Neural cell (in vitro differentiated cells): ENCODE results near the gene ZNF326. TPM values are rescaled to one million over a fixed set of nuclear protein-coding genes. Genes with fewer than 3 reads are reported as not detected.

Experiments used
- H2AFZ ChIP-seq: fragments of 200-600, 300-800 bp; sonication (generic), shearing (Covaris generic); 2 replicates; pipeline ENCODE4 v1.6.0; 2014; ENCODE audit warnings: low read depth, mild to moderate bottlenecking, antibody characterized with exemption, low read length, moderate library complexity
- H3F3A ChIP-seq: fragments of 200-600 bp; shearing (Covaris generic); 2 replicates; pipeline ENCODE4 v1.6.1; 2016; ENCODE audit warnings: mild to moderate bottlenecking, moderate library complexity, mixed read lengths, antibody characterized with exemption, low read length; ENCODE audit not compliant: insufficient read depth, poor library complexity, severe bottlenecking
- H3K27ac ChIP-seq: fragments of 200-600, 300-800 bp; sonication (generic), shearing (Covaris generic); 2 replicates; pipeline ENCODE4 v1.5.1; 2014; ENCODE audit warnings: mild to moderate bottlenecking, low read length, moderate library complexity
- H3K27me3 ChIP-seq: fragments of 300-800, 200-600 bp; sonication (generic), shearing (Covaris generic); 2 replicates; pipeline ENCODE4 v1.6.0; 2014; ENCODE audit warnings: mild to moderate bottlenecking, low read depth, low read length, moderate library complexity; ENCODE audit not compliant: insufficient read depth
- H3K36me3 ChIP-seq: fragments of 300-800, 200-600 bp; sonication (generic), shearing (Covaris generic); 2 replicates; pipeline ENCODE4 v1.5.1; 2014; ENCODE audit warnings: mild to moderate bottlenecking, antibody characterized with exemption, low read length, moderate library complexity; ENCODE audit not compliant: insufficient read depth
- H3K4me2 ChIP-seq: fragments of 300-800, 200-600 bp; sonication (generic), shearing (Covaris generic); 2 replicates; pipeline ENCODE4 v1.6.0; 2014; ENCODE audit warnings: mild to moderate bottlenecking, low read length
- H3K4me3 ChIP-seq: fragments of 300-800, 200-600 bp; sonication (generic), shearing (Covaris generic); 2 replicates; pipeline ENCODE4 v1.5.1; 2014; ENCODE audit warnings: mild to moderate bottlenecking, low read length, moderate library complexity
- H3K79me2 ChIP-seq: fragments of 200-600 bp; shearing (Covaris generic); replicated peaks from 2 replicates; pipeline ENCODE4 v1.6.0; 2014; ENCODE audit warnings: mild to moderate bottlenecking, low read length, moderate library complexity; ENCODE audit not compliant: insufficient read depth
- H3K9ac ChIP-seq: fragments of 300-800, 200-600 bp; sonication (generic), shearing (Covaris generic); 2 replicates; pipeline ENCODE4 v1.6.1; 2016; ENCODE audit warnings: mild to moderate bottlenecking, low read length, mixed read lengths
- H3K9me2 ChIP-seq: fragments of 200-600 bp; shearing (Covaris generic); 2 replicates; pipeline ENCODE4 v1.6.1; 2016; ENCODE audit warnings: mild to moderate bottlenecking, low read length, mixed read lengths; ENCODE audit not compliant: insufficient read depth
- H3K9me3 ChIP-seq: fragments of 200-600, 300-800 bp; sonication (generic), shearing (Covaris generic); 2 replicates; pipeline ENCODE4 v1.6.1; 2016; ENCODE audit warnings: mild to moderate bottlenecking, mixed run types, low read length, moderate library complexity, mixed read lengths
- H4K20me1 ChIP-seq: fragments of 200-600 bp; shearing (Covaris generic); 2 replicates; pipeline ENCODE4 v1.6.1; 2016; ENCODE audit warnings: mild to moderate bottlenecking, mixed run types; ENCODE audit not compliant: insufficient read depth
- EP300 ChIP-seq: fragments of 450-650 bp; conservative IDR thresholded peaks from 2 replicates; pipeline ENCODE4 v1.6.1; 2014; ENCODE audit warnings: antibody characterized with exemption, mild to moderate bottlenecking, moderate library complexity; ENCODE audit not compliant: poor library complexity, severe bottlenecking
- EZH2 ChIP-seq: fragments of 200-600, 300-800 bp; shearing (Covaris generic), sonication (generic); IDR thresholded peaks from 2 replicates; pipeline ENCODE4 v1.6.1; 2014; ENCODE audit warnings: antibody characterized with exemption, low read length, borderline replicate concordance, mild to moderate bottlenecking; ENCODE audit not compliant: insufficient read depth, poor library complexity, severe bottlenecking
- MXI1 ChIP-seq: fragments of 450-650 bp; conservative IDR thresholded peaks from 2 replicates; pipeline ENCODE4 v1.6.1; 2014; ENCODE audit warnings: antibody characterized with exemption, mild to moderate bottlenecking; ENCODE audit not compliant: poor library complexity, severe bottlenecking
- POLR2AphosphoS5 ChIP-seq: IDR thresholded peaks from 2 replicates; pipeline ENCODE4 v1.6.1; 2012
- RAD21 ChIP-seq: fragments of 450-650 bp; conservative IDR thresholded peaks from 2 replicates; pipeline ENCODE4 v1.6.1; 2014; ENCODE audit warnings: antibody characterized with exemption, mild to moderate bottlenecking, moderate library complexity
- SMC3 ChIP-seq: fragments of 450-650 bp; conservative IDR thresholded peaks from 2 replicates; pipeline ENCODE4 v1.6.1; 2014; ENCODE audit warnings: antibody characterized with exemption, mild to moderate bottlenecking, moderate library complexity; ENCODE audit not compliant: poor library complexity
- TAF1 ChIP-seq: IDR thresholded peaks from 2 replicates; pipeline ENCODE4 v1.6.1; 2012; ENCODE audit warnings: low read depth
- polyA plus RNA-seq: library from polyadenylated mRNA; depleted of rRNA; stranded (reverse); fragments of >200 nt; gene quantifications from 2 replicates; pipeline ENCODE4 v1.2.3, GENCODE V29; 2014
- TF ChIP-seq, protein P1 (sequence below): fragments of 450-650 bp; IDR thresholded peaks from 2 replicates; pipeline ENCODE4 v1.5.1; 2014; ENCODE audit warnings: antibody characterized with exemption, mild to moderate bottlenecking, moderate library complexity; ENCODE audit not compliant: poor library complexity, severe bottlenecking
- TF ChIP-seq, protein P2 (sequence below): IDR thresholded peaks from 2 replicates; pipeline ENCODE4 v1.6.1; 2012; ENCODE audit warnings: borderline replicate concordance

The ZNF326 gene
- polyA plus RNA-seq, 1 donor from 2014 or later, result 65.0 TPM

DNA sequence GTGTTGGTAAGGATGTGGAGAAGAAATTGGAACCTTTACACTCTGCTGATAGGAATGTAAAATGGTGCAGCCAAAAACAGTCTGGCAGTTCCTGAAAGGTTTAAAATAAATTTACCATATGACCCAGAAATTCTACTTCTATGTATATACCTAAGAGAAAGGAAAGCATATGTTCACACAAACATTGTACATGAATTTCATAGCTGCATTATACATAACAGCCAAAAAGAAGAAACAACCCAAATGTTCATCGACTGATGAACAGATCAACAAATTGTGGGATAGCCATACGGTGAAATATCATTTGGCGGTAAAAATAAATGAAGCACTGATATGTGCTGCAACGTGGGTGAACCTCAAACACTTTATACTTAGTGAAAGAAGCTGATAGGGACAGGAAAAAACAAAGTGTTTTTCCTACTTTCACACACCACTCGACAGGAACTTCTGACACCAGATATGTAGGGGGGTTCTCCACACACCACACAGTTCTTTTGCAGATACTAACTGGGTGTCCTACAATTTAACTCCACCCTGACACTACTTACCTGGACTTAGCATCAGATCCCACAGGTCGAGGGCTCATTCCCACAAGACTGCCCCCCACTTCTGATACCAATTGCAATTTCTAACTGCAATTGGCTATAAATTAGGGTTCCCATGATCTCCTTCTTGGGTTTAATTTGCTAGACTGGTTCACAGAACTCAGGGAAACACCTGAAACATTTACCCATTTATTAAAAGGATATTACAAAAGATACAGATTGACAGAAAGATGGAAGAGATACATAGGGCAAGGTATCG, 35.9 kb upstream of the ZNF326 start:
- Histone ChIP-seq H3K9me2 (no peaks in the 10 kb centered on the region), H4K20me1 (no peaks in the 10 kb centered on the region), H3K9ac (no peak overlapping the region), H2AFZ (no peak overlapping the region), H3K4me3 (no peak overlapping the region), H3K4me2 (no peak overlapping the region), H3K27me3 (no peaks in the 10 kb centered on the region), H3K27ac (no peak overlapping the region), H3K36me3 (no peaks in the 10 kb centered on the region), H3K79me2 (no peaks in the 10 kb centered on the region), H3F3A (no peaks in the 10 kb centered on the region), H3K9me3 (no peaks in the 10 kb centered on the region)
- TF ChIP-seq EP300 (no peak), RAD21 (no peak), EZH2 (no peak), SMC3 (no peak), POLR2AphosphoS5 (no peak), MXI1 (no peak), TAF1 (no peak)
- TF ChIP-seq, protein P1, sequence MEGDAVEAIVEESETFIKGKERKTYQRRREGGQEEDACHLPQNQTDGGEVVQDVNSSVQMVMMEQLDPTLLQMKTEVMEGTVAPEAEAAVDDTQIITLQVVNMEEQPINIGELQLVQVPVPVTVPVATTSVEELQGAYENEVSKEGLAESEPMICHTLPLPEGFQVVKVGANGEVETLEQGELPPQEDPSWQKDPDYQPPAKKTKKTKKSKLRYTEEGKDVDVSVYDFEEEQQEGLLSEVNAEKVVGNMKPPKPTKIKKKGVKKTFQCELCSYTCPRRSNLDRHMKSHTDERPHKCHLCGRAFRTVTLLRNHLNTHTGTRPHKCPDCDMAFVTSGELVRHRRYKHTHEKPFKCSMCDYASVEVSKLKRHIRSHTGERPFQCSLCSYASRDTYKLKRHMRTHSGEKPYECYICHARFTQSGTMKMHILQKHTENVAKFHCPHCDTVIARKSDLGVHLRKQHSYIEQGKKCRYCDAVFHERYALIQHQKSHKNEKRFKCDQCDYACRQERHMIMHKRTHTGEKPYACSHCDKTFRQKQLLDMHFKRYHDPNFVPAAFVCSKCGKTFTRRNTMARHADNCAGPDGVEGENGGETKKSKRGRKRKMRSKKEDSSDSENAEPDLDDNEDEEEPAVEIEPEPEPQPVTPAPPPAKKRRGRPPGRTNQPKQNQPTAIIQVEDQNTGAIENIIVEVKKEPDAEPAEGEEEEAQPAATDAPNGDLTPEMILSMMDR, result no peak
- TF ChIP-seq, protein P2, sequence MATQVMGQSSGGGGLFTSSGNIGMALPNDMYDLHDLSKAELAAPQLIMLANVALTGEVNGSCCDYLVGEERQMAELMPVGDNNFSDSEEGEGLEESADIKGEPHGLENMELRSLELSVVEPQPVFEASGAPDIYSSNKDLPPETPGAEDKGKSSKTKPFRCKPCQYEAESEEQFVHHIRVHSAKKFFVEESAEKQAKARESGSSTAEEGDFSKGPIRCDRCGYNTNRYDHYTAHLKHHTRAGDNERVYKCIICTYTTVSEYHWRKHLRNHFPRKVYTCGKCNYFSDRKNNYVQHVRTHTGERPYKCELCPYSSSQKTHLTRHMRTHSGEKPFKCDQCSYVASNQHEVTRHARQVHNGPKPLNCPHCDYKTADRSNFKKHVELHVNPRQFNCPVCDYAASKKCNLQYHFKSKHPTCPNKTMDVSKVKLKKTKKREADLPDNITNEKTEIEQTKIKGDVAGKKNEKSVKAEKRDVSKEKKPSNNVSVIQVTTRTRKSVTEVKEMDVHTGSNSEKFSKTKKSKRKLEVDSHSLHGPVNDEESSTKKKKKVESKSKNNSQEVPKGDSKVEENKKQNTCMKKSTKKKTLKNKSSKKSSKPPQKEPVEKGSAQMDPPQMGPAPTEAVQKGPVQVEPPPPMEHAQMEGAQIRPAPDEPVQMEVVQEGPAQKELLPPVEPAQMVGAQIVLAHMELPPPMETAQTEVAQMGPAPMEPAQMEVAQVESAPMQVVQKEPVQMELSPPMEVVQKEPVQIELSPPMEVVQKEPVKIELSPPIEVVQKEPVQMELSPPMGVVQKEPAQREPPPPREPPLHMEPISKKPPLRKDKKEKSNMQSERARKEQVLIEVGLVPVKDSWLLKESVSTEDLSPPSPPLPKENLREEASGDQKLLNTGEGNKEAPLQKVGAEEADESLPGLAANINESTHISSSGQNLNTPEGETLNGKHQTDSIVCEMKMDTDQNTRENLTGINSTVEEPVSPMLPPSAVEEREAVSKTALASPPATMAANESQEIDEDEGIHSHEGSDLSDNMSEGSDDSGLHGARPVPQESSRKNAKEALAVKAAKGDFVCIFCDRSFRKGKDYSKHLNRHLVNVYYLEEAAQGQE, result no peak

DNA sequence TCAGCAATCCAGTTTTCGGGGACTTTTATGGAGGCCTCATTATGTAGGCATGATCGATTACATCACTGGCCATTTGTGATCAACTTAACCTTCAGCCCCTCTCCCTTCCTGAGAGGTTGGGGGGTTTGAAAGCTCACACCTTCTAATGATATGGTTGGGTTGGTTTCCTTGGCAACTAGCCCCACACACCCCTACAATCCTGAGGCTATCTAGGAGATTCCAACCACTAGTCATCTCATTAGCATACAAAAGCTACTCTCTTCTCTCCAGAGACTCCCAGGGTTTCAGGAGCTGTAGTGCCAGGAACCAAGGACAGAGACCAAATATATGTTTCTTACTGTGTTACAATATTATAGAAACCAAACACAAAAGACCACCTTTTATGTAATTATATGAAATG, 35.2 kb upstream of the ZNF326 start:
- Histone ChIP-seq H3K9ac (no peak overlapping the region), H4K20me1 (no peaks in the 10 kb centered on the region), H3K9me3 (no peaks in the 10 kb centered on the region), H3K27me3 (no peaks in the 10 kb centered on the region), H3K27ac (no peak overlapping the region), H3K79me2 (no peaks in the 10 kb centered on the region), H3K4me3 (no peak overlapping the region), H3K4me2 (no peak overlapping the region), H3K36me3 (no peaks in the 10 kb centered on the region), H2AFZ (no peak overlapping the region), H3K9me2 (no peaks in the 10 kb centered on the region), H3F3A (no peaks in the 10 kb centered on the region)
- TF ChIP-seq MXI1, result no peak
- no peak for TF ChIP-seq EZH2
- no peak for TF ChIP-seq SMC3
- no peak for TF ChIP-seq TAF1
- TF ChIP-seq, protein P2, result no peak
- no peak for TF ChIP-seq RAD21
- TF ChIP-seq POLR2AphosphoS5, result no peak
- TF ChIP-seq, protein P1, result no peak
- TF ChIP-seq EP300, result no peak
